HCT116 (cell line): ENCODE measurements around the gene EML4. TPM values are rescaled to one million over a fixed set of nuclear protein-coding genes. Genes with fewer than 3 reads are reported as not detected.

ENCODE experiments used
- ATAC-seq: fragments of 200-7000 bp; cut with Tn5 transposase; 2 replicates; pipeline ENCODE4 v1.9.1; 2020; ENCODE audit warnings: mild to moderate bottlenecking, moderate library complexity
- BruUV-seq: library from RNA; stranded (reverse); fragments of 400-500 nt; replicated peaks from 2 replicates; lab custom pipeline; 2021; lab: Mats Ljungman, UMichigan
- CTCF ChIA-PET: fragments of 300-600 bp; sonication (Branson Sonifier 250); formaldehyde crosslinking; loops from one replicate; lab custom pipeline; 2021; ENCODE audit warnings: antibody characterized with exemption; lab: Charles Lee
- POLR2A ChIA-PET: fragments of 300-600, 350-600 bp; sonication (Branson Sonifier 250); formaldehyde crosslinking; loops from one replicate; lab custom pipeline; 2021; ENCODE audit warnings: antibody characterized with exemption; lab: Charles Lee
- RAD21 ChIA-PET, 2 experiments: fragments of 300-600 bp; sonication (Branson Sonifier 250); formaldehyde crosslinking; loops; one replicate each; lab custom pipeline; 2023; ENCODE audit warnings: low total read pairs in 2 of 2; ENCODE audit not compliant: uncharacterized antibody in 2 of 2, unreplicated experiment in 2 of 2, low non-redundant PET in 1 of 2; lab: Charles Lee
- DNase-seq: peaks from one replicate; pipeline ENCODE4 v3.0.0-alpha.2; 2010; ENCODE audit warnings: low read depth, low spot score
- H2AFZ ChIP-seq: fragments of 200-600 bp; shearing (Covaris generic), sonication (generic); 2 replicates; pipeline ENCODE4 v1.6.1; 2017; ENCODE audit warnings: low read depth, mixed run types, mixed read lengths, antibody characterized with exemption, low read length; ENCODE audit not compliant: poor library complexity, severe bottlenecking
- H3K27ac ChIP-seq: 2 replicates; pipeline ENCODE4 v1.5.1; 2012; ENCODE audit warnings: low read depth, low read length
- H3K27me3 ChIP-seq: fragments of 200-600 bp; sonication (generic); 2 replicates; pipeline ENCODE4 v1.6.1; 2016; ENCODE audit warnings: mixed run types, low read length, mixed read lengths; ENCODE audit not compliant: insufficient read depth
- H3K36me3 ChIP-seq, 2 experiments: fragments of 200-500 bp in 1 of 2; fragments of 200-600 bp in 1 of 2; sonication (Bioruptor generic) in 1 of 2; sonication (generic) in 1 of 2; 2 replicates each; pipeline versions ENCODE4 v1.5.1 to v1.6.1; 2014 to 2016; ENCODE audit warnings: low read length in 2 of 2, inconsistent platforms in 1 of 2, mixed read lengths in 1 of 2, mixed run types in 1 of 2; ENCODE audit not compliant: insufficient read depth in 2 of 2, control insufficient read depth in 1 of 2
- H3K4me1 ChIP-seq, 2 experiments: fragments of 200-600 bp in 1 of 2; sonication (generic) in 1 of 2; 2 replicates each; pipeline versions ENCODE4 v1.5.1 to v1.6.1; 2012 to 2017; ENCODE audit warnings: low read length in 2 of 2, inconsistent platforms in 1 of 2, mild to moderate bottlenecking in 1 of 2, mixed read lengths in 1 of 2, mixed run types in 1 of 2, moderate library complexity in 1 of 2; ENCODE audit not compliant: insufficient read depth in 2 of 2, control insufficient read depth in 1 of 2
- H3K4me2 ChIP-seq: fragments of 200-600 bp; sonication (generic); 2 replicates; pipeline ENCODE4 v1.6.1; 2017; ENCODE audit warnings: mixed run types, low read length, mixed read lengths
- H3K4me3 ChIP-seq, 2 experiments: fragments of 200-600 bp in 1 of 2; sonication (generic) in 1 of 2; replicated peaks in 1 of 2; 2 replicates each; pipeline ENCODE4 v1.5.1; 2011 to 2016; ENCODE audit warnings: low read length in 2 of 2, control low read depth in 1 of 2, low read depth in 1 of 2, mild to moderate bottlenecking in 1 of 2, mixed read lengths in 1 of 2, mixed run types in 1 of 2
- H3K79me2 ChIP-seq: fragments of 200-600 bp; sonication (generic); 2 replicates; pipeline ENCODE4 v1.6.1; 2017; ENCODE audit warnings: mild to moderate bottlenecking, mixed run types, low read length, moderate library complexity, mixed read lengths; ENCODE audit not compliant: insufficient read depth
- H3K9ac ChIP-seq: fragments of 200-600 bp; sonication (generic); 2 replicates; pipeline ENCODE4 v1.6.1; 2016; ENCODE audit warnings: low read length, mixed read lengths
- H3K9me2 ChIP-seq: fragments of 200-600 bp; sonication (generic), shearing (Covaris generic); 2 replicates; pipeline ENCODE4 v1.6.1; 2017; ENCODE audit warnings: mixed run types, mild to moderate bottlenecking, moderate library complexity; ENCODE audit not compliant: insufficient read depth
- H3K9me3 ChIP-seq, 2 experiments: fragments of 200-500 bp in 1 of 2; fragments of 200-600 bp in 1 of 2; sonication (Bioruptor generic) in 1 of 2; sonication (generic) in 1 of 2; 2 replicates each; pipeline ENCODE4 v1.6.1; 2014 to 2017; ENCODE audit warnings: low read length in 2 of 2, mixed read lengths in 2 of 2, inconsistent platforms in 1 of 2, low read depth in 1 of 2, mild to moderate bottlenecking in 1 of 2, mixed run types in 1 of 2, moderate library complexity in 1 of 2; ENCODE audit not compliant: control insufficient read depth in 1 of 2, insufficient read depth in 1 of 2
- H4K20me1 ChIP-seq: fragments of 200-600 bp; sonication (generic), shearing (Covaris generic); 2 replicates; pipeline ENCODE4 v1.6.1; 2017; ENCODE audit warnings: mixed run types, mild to moderate bottlenecking, moderate library complexity; ENCODE audit not compliant: insufficient read depth
- ATF3 ChIP-seq: IDR thresholded peaks from 2 replicates; pipeline ENCODE4 v1.6.1; 2012
- CBX3 ChIP-seq: IDR thresholded peaks from 2 replicates; pipeline ENCODE4 v1.6.1; 2012; ENCODE audit warnings: low read depth
- ELF1 ChIP-seq: IDR thresholded peaks from 2 replicates; pipeline ENCODE4 v1.6.1; 2012; ENCODE audit warnings: low read depth, borderline replicate concordance
- EZH2phosphoT487 ChIP-seq: fragments of 200-600 bp; IDR thresholded peaks from 2 replicates; pipeline ENCODE4 v1.6.1; 2018; ENCODE audit warnings: antibody characterized with exemption, borderline replicate concordance
- FOSL1 ChIP-seq: IDR thresholded peaks from 2 replicates; pipeline ENCODE4 v1.6.1; 2012; ENCODE audit warnings: low read depth
- MAX ChIP-seq: IDR thresholded peaks from 2 replicates; pipeline ENCODE4 v1.6.1; 2012
- POLR2A ChIP-seq: IDR thresholded peaks from 2 replicates; pipeline ENCODE4 v1.7.0; 2011; ENCODE audit warnings: borderline replicate concordance; ENCODE audit not compliant: insufficient read depth, insufficient read length; ENCODE audit errors: extremely low read depth
- REST ChIP-seq: IDR thresholded peaks from 2 replicates; pipeline ENCODE4 v1.6.1; 2012; ENCODE audit warnings: low read depth
- SRF ChIP-seq: IDR thresholded peaks from 2 replicates; pipeline ENCODE4 v1.6.1; 2012; ENCODE audit warnings: low read depth
- YY1 ChIP-seq: IDR thresholded peaks from 2 replicates; pipeline ENCODE4 v1.6.1; 2011; ENCODE audit warnings: low read length, low read depth, moderate library complexity, mild to moderate bottlenecking; ENCODE audit not compliant: insufficient replicate concordance; ENCODE audit errors: extremely low read depth
- intact Hi-C: fragments of 100-400 bp; cut with micrococcal nuclease; formaldehyde crosslinking; loops from 2 replicates; pipeline ENCODE4 v1.10.0; 2022
- total RNA-seq: library from RNA; stranded (reverse); gene quantifications from one replicate; pipeline ENCODE4 v1.2.1, GENCODE V29; 2021; ENCODE audit not compliant: unreplicated experiment

EML4 gene
- total RNA-seq, 1 experiment from 2014 or later = 53.5 TPM

GRCh38 chr2:42245396-42245795, 76.2 kb downstream of the EML4 start:
- Histone ChIP-seq H3K9me3 (no peaks in the 10 kb centered on the region), H3K9ac (no peak overlapping the region), H3K9me2 (no peaks in the 10 kb centered on the region), H3K4me2 (no peak overlapping the region), H3K4me3 (no peak overlapping the region), H3K79me2 (peaks cover 4% of the 10 kb centered on the region), H3K4me1 (no peaks in the 10 kb centered on the region), H4K20me1 (no peaks in the 10 kb centered on the region; the same call in none of the 2 replicates), H3K27ac (no peak overlapping the region), H2AFZ (no peak overlapping the region), H3K36me3 (no peaks in the 10 kb centered on the region), H3K27me3 (no peaks in the 10 kb centered on the region)
- DNase-seq (no peak), ATAC-seq (no peak)
- ChIA-PET POLR2A (interaction anchor here (0.6 kb wide), 1 partner anchor 24 kb away, joined by 5 read pairs; no protein-coding TSS in a partner anchor), CTCF (no interaction called here), RAD21 (no interaction called here)
- intact Hi-C loops = no loop called here
- TF ChIP-seq REST (no peak), MAX (no peak), EZH2phosphoT487 (no peak), YY1 (no peak), CBX3 (no peak), SRF (no peak), ATF3 (no peak), ELF1 (no peak), POLR2A (no peak), FOSL1 (no peak)
- no TSS peak for BruUV-seq
